ENCODE data around the gene FAM124A.
"Not testable (repeated sequence)": the region's sequence is repeated elsewhere in the genome, so short reads cannot be mapped to it uniquely, and the experiment has no call there.

The FAM124A gene

GRCh38 chr13:51286135-51287002 lies 64.2 kb downstream of the FAM124A start:
- H3K9ac ChIP-seq (ENCODE audit: low read depth, low read length), result no peak overlapping the region
- peaks cover 9% of the 10 kb centered on the region; the same call in 1 of the 2 replicates for H3K4me1 ChIP-seq (ENCODE audit: control insufficient read depth, insufficient read depth, low read length)
- H3K36me3 ChIP-seq (ENCODE audit: control insufficient read depth, insufficient read depth, low read length), result peaks cover 13% of the 10 kb centered on the region
- H3K27ac ChIP-seq (ENCODE audit: low read depth, low read length), result no peak overlapping the region
- H3K9me3 ChIP-seq (ENCODE audit: control insufficient read depth, insufficient read depth, low read length), result no peaks in the 10 kb centered on the region
- H3K4me3 ChIP-seq (ENCODE audit: low read depth, low read length), result no peak overlapping the region
- no peaks in the 10 kb centered on the region for H3K27me3 ChIP-seq (ENCODE audit: control insufficient read depth, insufficient read depth, low read length)

DNA sequence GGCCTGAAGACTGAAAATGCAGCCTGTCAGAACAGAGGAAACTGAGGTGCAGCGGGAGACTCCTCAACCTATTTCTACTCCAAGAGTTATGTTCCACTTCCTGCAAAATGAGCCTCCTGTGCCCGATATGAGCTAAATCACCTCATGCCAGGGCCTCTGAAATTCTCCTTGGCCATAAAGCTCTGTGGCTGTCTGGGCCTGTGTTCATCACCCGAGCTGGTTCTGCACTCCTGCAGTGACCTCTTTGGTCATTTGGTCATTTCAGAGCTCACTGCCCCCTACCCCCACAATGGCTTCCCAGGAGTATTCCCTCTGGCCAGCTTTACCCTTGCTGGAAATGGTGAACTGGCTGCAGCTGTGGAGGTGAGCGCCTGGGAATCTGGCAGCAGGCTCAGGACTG lies 65.6 kb downstream of the FAM124A start:
- Histone ChIP-seq H3K9ac (ENCODE audit: low read depth, low read length) (no peak overlapping the region), H3K36me3 (ENCODE audit: control insufficient read depth, insufficient read depth, low read length) (no peaks in the 10 kb centered on the region), H3K4me1 (ENCODE audit: control insufficient read depth, insufficient read depth, low read length) (peaks cover 23% of the 10 kb centered on the region), H3K27me3 (ENCODE audit: control insufficient read depth, insufficient read depth, low read length) (no peaks in the 10 kb centered on the region), H3K27ac (ENCODE audit: low read depth, low read length) (no peak overlapping the region), H3K4me3 (ENCODE audit: low read depth, low read length) (no peak overlapping the region), H3K9me3 (ENCODE audit: control insufficient read depth, insufficient read depth, low read length) (no peaks in the 10 kb centered on the region)

DNA sequence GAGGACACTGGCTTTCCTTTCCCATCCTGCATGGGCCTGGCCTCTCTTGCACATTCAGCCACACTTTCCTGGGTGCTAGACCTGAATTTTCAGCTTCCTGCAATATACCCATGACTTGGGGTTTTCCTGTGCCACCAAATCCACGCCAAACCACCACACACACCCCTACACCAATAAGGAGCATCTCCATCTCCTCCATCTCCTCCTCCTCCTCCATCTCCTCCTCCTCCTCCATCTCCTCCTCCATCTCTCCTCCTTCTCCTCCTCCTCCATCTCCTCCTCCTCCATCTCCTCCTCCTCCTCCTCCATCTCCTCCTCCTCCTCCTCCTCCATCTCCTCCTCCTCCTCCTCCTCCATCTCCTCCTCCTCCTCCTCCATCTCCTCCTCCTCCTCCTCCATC lies 66.1 kb downstream of the FAM124A start:
- not testable (repeated sequence) for H3K9ac ChIP-seq (ENCODE audit: low read depth, low read length); H3K27ac ChIP-seq (ENCODE audit: low read depth, low read length); H3K27me3 ChIP-seq (ENCODE audit: control insufficient read depth, insufficient read depth, low read length); H3K36me3 ChIP-seq (ENCODE audit: control insufficient read depth, insufficient read depth, low read length); H3K4me3 ChIP-seq (ENCODE audit: low read depth, low read length); H3K9me3 ChIP-seq (ENCODE audit: control insufficient read depth, insufficient read depth, low read length)
- peaks cover 25% of the 10 kb centered on the region for H3K4me1 ChIP-seq (ENCODE audit: control insufficient read depth, insufficient read depth, low read length)

- no peak overlapping the region for H3K27ac ChIP-seq (ENCODE audit: low read depth, low read length)
- H3K4me3 ChIP-seq (ENCODE audit: low read depth, low read length), result no peak overlapping the region
- H3K36me3 ChIP-seq (ENCODE audit: control insufficient read depth, insufficient read depth, low read length), result no peaks in the 10 kb centered on the region
- H3K27me3 ChIP-seq (ENCODE audit: control insufficient read depth, insufficient read depth, low read length), result no peaks in the 10 kb centered on the region
- H3K9me3 ChIP-seq (ENCODE audit: control insufficient read depth, insufficient read depth, low read length), result no peaks in the 10 kb centered on the region
- peaks cover 19% of the 10 kb centered on the region for H3K4me1 ChIP-seq (ENCODE audit: control insufficient read depth, insufficient read depth, low read length)
- no peak overlapping the region for H3K9ac ChIP-seq (ENCODE audit: low read depth, low read length)
Observed at GRCh38 chr13:51291341-51291740, 69.1 kb downstream of the FAM124A start.

DNA sequence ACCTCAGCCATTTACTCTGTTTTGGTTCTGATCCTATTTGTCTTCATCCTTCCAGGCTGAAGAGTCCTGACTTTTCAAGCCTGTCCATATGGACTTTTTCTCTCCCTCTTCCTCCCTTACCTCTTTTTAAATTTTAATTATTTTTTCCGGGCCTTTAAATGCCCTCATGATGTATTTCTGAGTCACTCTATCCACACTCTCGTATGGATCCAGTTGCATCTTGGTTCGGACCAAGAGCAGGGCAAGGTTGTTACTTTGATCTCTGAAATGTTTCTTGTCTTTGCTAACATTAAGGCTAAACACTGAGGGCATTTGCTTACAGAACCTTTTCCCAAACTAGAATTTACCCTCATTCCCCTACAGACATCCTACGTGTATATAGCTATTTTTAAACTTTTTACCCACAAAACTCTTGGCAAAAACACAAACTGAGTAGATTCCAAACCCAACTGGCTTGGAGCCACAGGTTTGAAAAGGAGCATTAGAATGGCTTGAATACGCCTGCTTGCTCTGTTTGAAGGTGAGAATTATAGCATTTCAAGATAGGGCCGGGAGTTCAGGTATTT lies 69.9 kb downstream of the FAM124A start:
- Histone ChIP-seq H3K27me3 (ENCODE audit: control insufficient read depth, insufficient read depth, low read length) (no peaks in the 10 kb centered on the region), H3K4me1 (ENCODE audit: control insufficient read depth, insufficient read depth, low read length) (peaks cover 23% of the 10 kb centered on the region), H3K9me3 (ENCODE audit: control insufficient read depth, insufficient read depth, low read length) (no peaks in the 10 kb centered on the region), H3K36me3 (ENCODE audit: control insufficient read depth, insufficient read depth, low read length) (no peaks in the 10 kb centered on the region), H3K9ac (ENCODE audit: low read depth, low read length) (no peak overlapping the region), H3K27ac (ENCODE audit: low read depth, low read length) (no peak overlapping the region), H3K4me3 (ENCODE audit: low read depth, low read length) (no peak overlapping the region)

GRCh38 chr13:51297556-51297955 lies 75.4 kb downstream of the FAM124A start:
- Histone ChIP-seq H3K27me3 (ENCODE audit: control insufficient read depth, insufficient read depth, low read length) (no peaks in the 10 kb centered on the region), H3K4me1 (ENCODE audit: control insufficient read depth, insufficient read depth, low read length) (peaks cover 27% of the 10 kb centered on the region), H3K9ac (ENCODE audit: low read depth, low read length) (no peak overlapping the region), H3K27ac (ENCODE audit: low read depth, low read length) (no peak overlapping the region), H3K36me3 (ENCODE audit: control insufficient read depth, insufficient read depth, low read length) (no peaks in the 10 kb centered on the region), H3K9me3 (ENCODE audit: control insufficient read depth, insufficient read depth, low read length) (no peaks in the 10 kb centered on the region), H3K4me3 (ENCODE audit: low read depth, low read length) (no peak overlapping the region)

DNA sequence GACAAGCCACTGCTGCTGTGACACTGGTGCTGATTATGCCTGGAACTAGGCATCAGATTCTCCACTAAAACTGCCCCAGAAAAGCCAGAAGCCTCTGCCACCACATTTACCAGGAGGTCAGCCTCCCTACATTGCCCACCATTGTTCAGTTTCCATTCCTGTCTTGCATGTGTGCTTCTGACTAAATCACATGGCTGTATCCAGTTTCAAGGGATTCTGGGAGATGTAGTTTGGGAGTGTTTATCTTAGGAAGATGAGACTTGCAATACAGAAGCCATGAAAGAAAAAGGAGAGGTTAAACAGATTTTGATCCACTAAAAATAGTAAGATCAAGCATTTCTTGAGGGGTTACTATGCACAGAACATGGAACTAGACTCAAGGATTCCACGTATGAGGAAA lies 76.6 kb downstream of the FAM124A start:
- H3K4me3 ChIP-seq (ENCODE audit: low read depth, low read length), result no peak overlapping the region
- H3K9ac ChIP-seq (ENCODE audit: low read depth, low read length), result no peak overlapping the region
- H3K27me3 ChIP-seq (ENCODE audit: control insufficient read depth, insufficient read depth, low read length), result no peaks in the 10 kb centered on the region
- no peaks in the 10 kb centered on the region for H3K36me3 ChIP-seq (ENCODE audit: control insufficient read depth, insufficient read depth, low read length)
- H3K27ac ChIP-seq (ENCODE audit: low read depth, low read length), result no peak overlapping the region
- peaks cover 34% of the 10 kb centered on the region for H3K4me1 ChIP-seq (ENCODE audit: control insufficient read depth, insufficient read depth, low read length)
- H3K9me3 ChIP-seq (ENCODE audit: control insufficient read depth, insufficient read depth, low read length), result no peaks in the 10 kb centered on the region

GRCh38 chr13:51303063-51303552 lies 80.9 kb downstream of the FAM124A start:
- Histone ChIP-seq H3K4me1 (ENCODE audit: control insufficient read depth, insufficient read depth, low read length) (peaks cover 42% of the 10 kb centered on the region), H3K27me3 (ENCODE audit: control insufficient read depth, insufficient read depth, low read length) (no peaks in the 10 kb centered on the region), H3K9me3 (ENCODE audit: control insufficient read depth, insufficient read depth, low read length) (no peaks in the 10 kb centered on the region), H3K36me3 (ENCODE audit: control insufficient read depth, insufficient read depth, low read length) (no peaks in the 10 kb centered on the region), H3K4me3 (ENCODE audit: low read depth, low read length) (peak overlapping the region; percentile 43), H3K9ac (ENCODE audit: low read depth, low read length) (peak overlapping the region; percentile 41), H3K27ac (ENCODE audit: low read depth, low read length) (peak overlapping the region; percentile 89)

DNA sequence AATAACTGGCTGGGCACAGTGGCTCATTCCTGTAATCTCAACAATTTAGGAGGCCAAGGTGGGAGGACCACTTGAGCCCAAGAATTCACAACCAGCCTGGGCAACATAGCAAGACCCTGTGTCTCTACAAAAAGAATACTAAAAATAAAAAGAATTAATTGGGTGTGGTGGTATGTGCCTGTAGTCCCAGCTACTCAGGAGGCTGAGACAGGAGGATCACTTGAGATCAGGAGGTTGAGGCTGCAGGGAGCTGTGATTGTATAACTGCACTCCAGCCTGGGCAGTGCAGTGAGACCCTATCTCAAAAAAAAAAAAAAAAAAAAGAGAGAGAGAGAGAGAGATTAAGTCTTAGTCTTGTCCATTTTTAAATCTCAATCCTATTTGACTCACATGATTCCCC lies 81.7 kb downstream of the FAM124A start:
- no peak overlapping the region; the same call in 1 of the 2 replicates for H3K9ac ChIP-seq (ENCODE audit: low read depth, low read length)
- no peaks in the 10 kb centered on the region for H3K9me3 ChIP-seq (ENCODE audit: control insufficient read depth, insufficient read depth, low read length)
- no peaks in the 10 kb centered on the region for H3K36me3 ChIP-seq (ENCODE audit: control insufficient read depth, insufficient read depth, low read length)
- H3K4me1 ChIP-seq (ENCODE audit: control insufficient read depth, insufficient read depth, low read length), result peaks cover 47% of the 10 kb centered on the region
- no peaks in the 10 kb centered on the region for H3K27me3 ChIP-seq (ENCODE audit: control insufficient read depth, insufficient read depth, low read length)
- H3K27ac ChIP-seq (ENCODE audit: low read depth, low read length), result peak overlapping the region; percentile 89
- no peak overlapping the region for H3K4me3 ChIP-seq (ENCODE audit: low read depth, low read length)

GRCh38 chr13:51305271-51305967 lies 83.2 kb downstream of the FAM124A start:
- Histone ChIP-seq H3K27ac (ENCODE audit: low read depth, low read length) (peak overlapping the region; percentile 89), H3K4me1 (ENCODE audit: control insufficient read depth, insufficient read depth, low read length) (peaks cover 47% of the 10 kb centered on the region), H3K9me3 (ENCODE audit: control insufficient read depth, insufficient read depth, low read length) (no peaks in the 10 kb centered on the region), H3K9ac (ENCODE audit: low read depth, low read length) (peak overlapping the region; percentile 33; the same call in 1 of the 2 replicates), H3K27me3 (ENCODE audit: control insufficient read depth, insufficient read depth, low read length) (no peaks in the 10 kb centered on the region), H3K36me3 (ENCODE audit: control insufficient read depth, insufficient read depth, low read length) (no peaks in the 10 kb centered on the region), H3K4me3 (ENCODE audit: low read depth, low read length) (no peak overlapping the region)

DNA sequence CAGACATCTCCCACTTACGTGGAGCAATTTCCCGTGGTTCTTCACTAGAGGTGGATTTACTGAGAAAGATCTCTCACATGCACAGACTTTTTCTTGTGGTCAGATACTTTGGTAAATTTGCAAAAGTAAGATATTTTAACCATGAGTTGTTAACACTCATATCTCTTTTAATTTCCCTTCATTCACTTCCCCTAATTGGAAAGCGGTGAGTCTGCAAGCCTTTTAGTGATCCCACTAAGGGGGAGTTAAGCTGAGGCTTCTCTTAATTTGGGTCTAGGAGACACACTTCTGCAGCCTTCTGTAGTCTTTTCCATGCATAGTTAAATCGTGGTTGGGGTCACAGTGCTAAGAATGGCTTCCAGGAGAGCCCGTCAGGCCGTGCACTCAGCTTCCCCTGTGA lies 86.6 kb downstream of the FAM124A start:
- H3K36me3 ChIP-seq (ENCODE audit: control insufficient read depth, insufficient read depth, low read length), result no peaks in the 10 kb centered on the region
- H3K27ac ChIP-seq (ENCODE audit: low read depth, low read length), result no peak overlapping the region
- peaks cover 32% of the 10 kb centered on the region for H3K4me1 ChIP-seq (ENCODE audit: control insufficient read depth, insufficient read depth, low read length)
- H3K4me3 ChIP-seq (ENCODE audit: low read depth, low read length), result no peak overlapping the region
- no peaks in the 10 kb centered on the region for H3K9me3 ChIP-seq (ENCODE audit: control insufficient read depth, insufficient read depth, low read length)
- no peaks in the 10 kb centered on the region for H3K27me3 ChIP-seq (ENCODE audit: control insufficient read depth, insufficient read depth, low read length)
- H3K9ac ChIP-seq (ENCODE audit: low read depth, low read length), result no peak overlapping the region

Data from HUES48 (cell line).